Activated CD4-positive, alpha-beta T cell treated with anti-CD3 and anti-CD28 coated beads for 36 hours (primary cell): ENCODE data around the gene DGKZ. TPM values are rescaled to one million over a fixed set of nuclear protein-coding genes. Genes with fewer than 3 reads are reported as not detected.
A peak's percentile ranks its signal among the peaks of the same experiment; 100 is the strongest.

Experiments
- ATAC-seq: fragments of 200-7000 bp; cut with Tn5 transposase; one replicate; pipeline ENCODE4 v1.10.0; 2021; ENCODE audit warnings: mild to moderate bottlenecking, moderate library complexity
- CTCF ChIA-PET: fragments of 350-600 bp; sonication (Branson Sonifier 250); formaldehyde crosslinking; loops from one replicate; lab custom pipeline; 2021; ENCODE audit warnings: antibody characterized with exemption; lab: Charles Lee
- POLR2A ChIA-PET: fragments of 350-600 bp; sonication (Branson Sonifier 250); formaldehyde crosslinking; loops from one replicate; lab custom pipeline; 2021; ENCODE audit warnings: antibody characterized with exemption, inconsistent platforms; lab: Charles Lee
- DNase-seq: peaks from one replicate; pipeline ENCODE4 v3.0.0-alpha.2; 2020
- H3K27ac Mint-ChIP-seq: one replicate; pipeline ENCODE4 v1.8.0; 2021; ENCODE audit warnings: mixed read lengths
- H3K27me3 Mint-ChIP-seq: one replicate; pipeline ENCODE4 v1.8.0; 2021; ENCODE audit warnings: mixed read lengths
- H3K36me3 Mint-ChIP-seq: one replicate; pipeline ENCODE4 v1.8.0; 2021; ENCODE audit warnings: low read depth, mixed read lengths
- H3K4me1 Mint-ChIP-seq: one replicate; pipeline ENCODE4 v1.8.0; 2021; ENCODE audit warnings: mixed read lengths
- H3K4me3 Mint-ChIP-seq: one replicate; pipeline ENCODE4 v1.8.0; 2021; ENCODE audit warnings: mild to moderate bottlenecking, moderate library complexity, mixed read lengths
- H3K9me3 Mint-ChIP-seq: one replicate; pipeline ENCODE4 v1.8.0; 2021; ENCODE audit warnings: low read depth, mixed read lengths
- intact Hi-C, 2 experiments: fragments of 100-400 bp; cut with DNase I in 1 of 2; cut with micrococcal nuclease in 1 of 2; formaldehyde crosslinking; loops; one replicate each; pipeline versions ENCODE4 v1.14.2 to v1.15.1; 2022 to 2024; cut with DNase I, micrococcal nuclease
- total RNA-seq, 2 experiments: library from RNA; stranded (reverse); gene quantifications; one replicate each; pipeline ENCODE4 v1.2.3, GENCODE V29; 2021

The DGKZ gene
- total RNA-seq, 2 experiments from 2014 or later, result 87.6 to 101 TPM

GRCh38 chr11:46392421-46393230 is 45.4 kb downstream of the DGKZ start:
- Mint-ChIP-seq H3K9me3 (no peaks in the 10 kb centered on the region), H3K4me1 (peaks cover 22% of the 10 kb centered on the region), H3K4me3 (peak overlapping the region; percentile 61), H3K27ac (no peak overlapping the region), H3K36me3 (peaks cover 8% of the 10 kb centered on the region), H3K27me3 (peaks cover 37% of the 10 kb centered on the region)
- ChIA-PET CTCF (interaction anchor here (0.6 to 2.1 kb wide), 10 partner anchors 9 to 527 kb away, joined by 3 to 9 read pairs (median 4); partner anchors contain the start of gene DGKZ), POLR2A (interaction anchor here (1.3 kb wide), 1 partner anchor 9 kb away, joined by 3 read pairs; no protein-coding TSS in a partner anchor)
- peak; percentile 76 for ATAC-seq
- DNase-seq, result peak; percentile 89
- intact Hi-C loops, result loop anchor here in 1 of 2 experiments (1.0 kb wide), 2 partner anchors 11 to 225 kb away; partner anchors contain the start of genes ATG13, HARBI1 and MDK

GRCh38 chr11:46393231-46393616 is 46.0 kb downstream of the DGKZ start:
- DNase-seq (no peak), ATAC-seq (no peak)
- Mint-ChIP-seq H3K4me1 (peaks cover 20% of the 10 kb centered on the region), H3K36me3 (peaks cover 8% of the 10 kb centered on the region), H3K27me3 (peaks cover 33% of the 10 kb centered on the region), H3K4me3 (peak overlapping the region; percentile 61), H3K27ac (no peak overlapping the region), H3K9me3 (no peaks in the 10 kb centered on the region)
- CTCF ChIA-PET, result interaction anchor here (0.9 to 2.1 kb wide), 6 partner anchors 10 to 137 kb away, joined by 3 to 9 read pairs (median 5); no protein-coding TSS in a partner anchor
- POLR2A ChIA-PET, result no interaction called here
- intact Hi-C loops, result no loop called here

GRCh38 chr11:46393759-46394158 is 46.5 kb downstream of the DGKZ start:
- POLR2A ChIA-PET, result no interaction called here
- intact Hi-C loops, result no loop called here
- H3K27me3 Mint-ChIP-seq, result peaks cover 28% of the 10 kb centered on the region
- ATAC-seq (no peak), DNase-seq (no peak)
- H3K4me1 Mint-ChIP-seq, result peaks cover 18% of the 10 kb centered on the region
- H3K36me3 Mint-ChIP-seq, result peaks cover 8% of the 10 kb centered on the region
- H3K9me3 Mint-ChIP-seq, result no peaks in the 10 kb centered on the region
- no peak overlapping the region for H3K27ac Mint-ChIP-seq
- no peak overlapping the region for H3K4me3 Mint-ChIP-seq
- CTCF ChIA-PET, result no interaction called here

GRCh38 chr11:46397526-46397925 is 50.3 kb downstream of the DGKZ start:
- peaks cover 6% of the 10 kb centered on the region for H3K4me1 Mint-ChIP-seq
- H3K9me3 Mint-ChIP-seq, result no peaks in the 10 kb centered on the region
- no peak for ATAC-seq
- peaks cover 11% of the 10 kb centered on the region for H3K27me3 Mint-ChIP-seq
- CTCF ChIA-PET, result interaction anchor here (0.6 to 0.7 kb wide), 2 partner anchors 54 to 303 kb away, joined by 3 read pairs; partner anchors contain the start of genes ARHGAP1 and ZNF408
- intact Hi-C loops, result no loop called here
- POLR2A ChIA-PET, result no interaction called here
- H3K36me3 Mint-ChIP-seq, result peaks cover 8% of the 10 kb centered on the region
- no peak for DNase-seq
- H3K4me3 Mint-ChIP-seq, result no peak overlapping the region
- H3K27ac Mint-ChIP-seq, result no peak overlapping the region

GRCh38 chr11:46402957-46403902 is 56.0 kb downstream of the DGKZ start:
- no peak for ATAC-seq
- no peaks in the 10 kb centered on the region for H3K9me3 Mint-ChIP-seq
- ChIA-PET POLR2A (interaction anchor here (0.5 kb wide), 1 partner anchor 119 kb away, joined by 3 read pairs; no protein-coding TSS in a partner anchor), CTCF (interaction anchor here (0.9 kb wide), 1 partner anchor 41 kb away, joined by 3 read pairs; no protein-coding TSS in a partner anchor)
- peaks cover 18% of the 10 kb centered on the region for H3K36me3 Mint-ChIP-seq
- intact Hi-C loops, result no loop called here
- H3K4me1 Mint-ChIP-seq, result no peaks in the 10 kb centered on the region
- no peak for DNase-seq
- no peaks in the 10 kb centered on the region for H3K27me3 Mint-ChIP-seq
- no peak overlapping the region for H3K27ac Mint-ChIP-seq
- H3K4me3 Mint-ChIP-seq, result no peak overlapping the region

- intact Hi-C loops, result no loop called here
- no peaks in the 10 kb centered on the region for H3K4me1 Mint-ChIP-seq
- DNase-seq (no peak), ATAC-seq (no peak)
- peaks cover 18% of the 10 kb centered on the region for H3K36me3 Mint-ChIP-seq
- POLR2A ChIA-PET, result no interaction called here
- H3K27ac Mint-ChIP-seq, result no peak overlapping the region
- no peak overlapping the region for H3K4me3 Mint-ChIP-seq
- no peaks in the 10 kb centered on the region for H3K27me3 Mint-ChIP-seq
- CTCF ChIA-PET, result no interaction called here
- H3K9me3 Mint-ChIP-seq, result no peaks in the 10 kb centered on the region
Observed at GRCh38 chr11:46404476-46405017, 57.3 kb downstream of the DGKZ start.

- Mint-ChIP-seq H3K4me1 (no peaks in the 10 kb centered on the region), H3K36me3 (peaks cover 17% of the 10 kb centered on the region), H3K4me3 (no peak overlapping the region), H3K27me3 (no peaks in the 10 kb centered on the region), H3K27ac (no peak overlapping the region), H3K9me3 (no peaks in the 10 kb centered on the region)
- no peak for DNase-seq
- ATAC-seq, result no peak
- ChIA-PET CTCF (no interaction called here), POLR2A (no interaction called here)
- intact Hi-C loops, result no loop called here
Observed at GRCh38 chr11:46407635-46408034, 60.4 kb downstream of the DGKZ start.

GRCh38 chr11:46408407-46408986 is 61.2 kb downstream of the DGKZ start:
- DNase-seq (no peak), ATAC-seq (no peak)
- intact Hi-C loops, result no loop called here
- Mint-ChIP-seq H3K9me3 (no peaks in the 10 kb centered on the region), H3K36me3 (peaks cover 15% of the 10 kb centered on the region), H3K4me1 (no peaks in the 10 kb centered on the region), H3K4me3 (no peak overlapping the region), H3K27ac (no peak overlapping the region), H3K27me3 (no peaks in the 10 kb centered on the region)
- CTCF ChIA-PET, result no interaction called here
- POLR2A ChIA-PET, result no interaction called here

- CTCF ChIA-PET, result interaction anchor here (1.4 kb wide), 1 partner anchor 22 kb away, joined by 4 read pairs; no protein-coding TSS in a partner anchor
- Mint-ChIP-seq H3K27me3 (no peaks in the 10 kb centered on the region), H3K4me1 (peaks cover 10% of the 10 kb centered on the region), H3K9me3 (no peaks in the 10 kb centered on the region), H3K4me3 (no peak overlapping the region), H3K36me3 (peaks cover 16% of the 10 kb centered on the region), H3K27ac (no peak overlapping the region)
- POLR2A ChIA-PET, result no interaction called here
- intact Hi-C loops, result no loop called here
- no peak for ATAC-seq
- DNase-seq, result no peak
Observed at GRCh38 chr11:46410021-46410420, 62.8 kb downstream of the DGKZ start.

GRCh38 chr11:46413760-46414465 is 66.7 kb downstream of the DGKZ start:
- no peak overlapping the region for H3K27ac Mint-ChIP-seq
- H3K36me3 Mint-ChIP-seq, result peaks cover 22% of the 10 kb centered on the region
- H3K4me3 Mint-ChIP-seq, result no peak overlapping the region
- intact Hi-C loops, result no loop called here
- H3K4me1 Mint-ChIP-seq, result peaks cover 16% of the 10 kb centered on the region
- no peaks in the 10 kb centered on the region for H3K27me3 Mint-ChIP-seq
- H3K9me3 Mint-ChIP-seq, result no peaks in the 10 kb centered on the region
- no peak for DNase-seq
- ChIA-PET CTCF (interaction anchor here (0.9 to 1.8 kb wide), 5 partner anchors 10 to 357 kb away, joined by 3 to 6 read pairs (median 4); partner anchors contain the start of gene CHRM4), POLR2A (no interaction called here)
- no peak for ATAC-seq
